ENCODE results near the gene SLCO1B3. TPM values are rescaled to one million over a fixed set of nuclear protein-coding genes. Genes with fewer than 3 reads are reported as not detected.

Gene SLCO1B3
- total and polyA plus RNA-seq, 2 of the 8 experiments (the other 6 are each of a cell fraction or from before 2014, with no cell fraction given) = not detected

DNA sequence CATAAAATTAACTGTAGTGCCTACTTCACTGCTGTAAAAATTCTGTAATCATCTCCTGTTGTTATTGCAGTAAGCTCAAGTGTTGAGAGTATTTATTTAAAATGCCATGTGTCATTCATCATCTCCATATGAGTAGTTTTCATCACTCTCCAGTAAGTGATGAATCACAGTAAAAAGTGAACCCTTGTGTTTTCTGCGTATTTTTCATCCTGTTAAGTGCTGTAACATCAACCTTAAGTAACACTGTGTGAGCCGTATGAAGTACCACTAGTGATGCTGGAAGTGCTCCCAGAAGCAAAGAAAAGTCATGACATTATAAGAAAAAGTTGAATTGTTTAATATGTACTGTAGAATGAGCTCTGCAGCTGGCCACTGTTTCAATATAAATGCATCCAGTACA, 55.4 kb downstream of the SLCO1B3 start:
- H2BK20ac ChIP-seq (ENCODE audit: low read length) = no peak overlapping the region
- no peak overlapping the region for H3K9ac ChIP-seq (replicated peaks in 1 of 4; ENCODE audit: extremely low read depth in 1 of 4, low read depth in 3 of 4, low read length in 3 of 4)
- H3K18ac ChIP-seq (ENCODE audit: extremely low read depth, low read length) = no peak overlapping the region
- DNase-seq (ENCODE audit: low read depth in 1 of 2, low spot score in 2 of 2) (no peak), FAIRE-seq (no peak)
- no peak overlapping the region for H3K4me3 ChIP-seq (ENCODE audit: extremely low read depth in 1 of 4, insufficient read depth in 2 of 4, low read depth in 3 of 4, low read length in 4 of 4)
- no peak overlapping the region for H3K4ac ChIP-seq (replicated peaks; ENCODE audit: insufficient read length, low read depth, low read length)
- H3K36me3 ChIP-seq (ENCODE audit: control insufficient read depth in 2 of 4, insufficient read depth in 4 of 4, low read length in 3 of 4) = no peaks in the 10 kb centered on the region
- WGBS, 2 experiments (ENCODE audit: extremely low coverage in 1 of 2, insufficient coverage in 1 of 2, insufficient read length in 1 of 2, insufficient replicate concordance in 2 of 2, low coverage in 1 of 2, low lambda C conversion rate in 2 of 2, missing lambda C conversion rate in 1 of 2) = 52% methylated on average over 2 of the region's 2 CpGs; no CpG with 5 or more reads in 1 of the 2 experiments
- no peaks in the 10 kb centered on the region for H3K27me3 ChIP-seq (replicated peaks in 1 of 4; ENCODE audit: control insufficient read depth in 3 of 4, extremely low read depth in 1 of 4, insufficient read depth in 3 of 4, low read length in 3 of 4)
- H3K9me3 ChIP-seq (ENCODE audit: insufficient read depth in 2 of 2, low read depth in 1 of 2, low read length in 1 of 2) = no peaks in the 10 kb centered on the region
- no peak overlapping the region for H3K14ac ChIP-seq (ENCODE audit: insufficient read length)
- no peak overlapping the region for H2AK5ac ChIP-seq (ENCODE audit: low read depth, low read length)
- no peak overlapping the region for H4K8ac ChIP-seq (ENCODE audit: extremely low read depth, insufficient read depth, low read length)
- CTCF ChIA-PET (ENCODE audit: partially characterized antibody) = no interaction called here
- H3K79me2 ChIP-seq (ENCODE audit: control insufficient read depth in 1 of 2, insufficient read depth in 2 of 2, low read length in 2 of 2) = no peaks in the 10 kb centered on the region
- no peak overlapping the region for H4K91ac ChIP-seq (replicated peaks; ENCODE audit: insufficient read length, low read length)
- POLR2A ChIA-PET (ENCODE audit: partially characterized antibody) = no interaction called here
- H2BK12ac ChIP-seq (ENCODE audit: low read depth, low read length) = no peak overlapping the region
- H3K56ac ChIP-seq (replicated peaks; ENCODE audit: insufficient read length, low read depth, low read length) = no peak overlapping the region
- H4K5ac ChIP-seq (ENCODE audit: insufficient read length, low read depth, low read length) = no peak overlapping the region
- no peaks in the 10 kb centered on the region for H3K79me1 ChIP-seq (ENCODE audit: low read depth, low read length)
- no peak overlapping the region for H2AFZ ChIP-seq (ENCODE audit: low read length)
- no peak overlapping the region for H3K27ac ChIP-seq (ENCODE audit: low read depth, low read length)
- H3K4me1 ChIP-seq (replicated peaks in 1 of 4; ENCODE audit: control insufficient read depth in 3 of 4, insufficient read depth in 4 of 4, low read length in 3 of 4) = no peaks in the 10 kb centered on the region
- no peak overlapping the region for H2BK15ac ChIP-seq (ENCODE audit: low read length)
- H3K4me2 ChIP-seq (ENCODE audit: insufficient read depth in 1 of 2, low read depth in 2 of 2, low read length in 2 of 2) = no peak overlapping the region
- no peaks in the 10 kb centered on the region for H4K20me1 ChIP-seq (replicated peaks in 1 of 2; ENCODE audit: control insufficient read depth in 1 of 2, insufficient read depth in 2 of 2, low read length in 2 of 2)
- no peaks in the 10 kb centered on the region for H3K23me2 ChIP-seq (ENCODE audit: low read depth, low read length)
- no peak overlapping the region for H2BK5ac ChIP-seq (ENCODE audit: low read depth, low read length)
- no peak overlapping the region for H3K23ac ChIP-seq (ENCODE audit: insufficient read length)
- no peak overlapping the region for H2BK120ac ChIP-seq (replicated peaks; ENCODE audit: low read depth, low read length)
- TF ChIP-seq JUND (IDR thresholded peaks at IDR 0.05; ENCODE audit: low read length) (no peak), SIX5 (IDR thresholded peaks at IDR 0.05; ENCODE audit: low read depth, low read length) (no peak), PHF8 (conservative IDR thresholded peaks at IDR 0.05; ENCODE audit: low read depth, low read length) (no peak), HDAC2 (IDR thresholded peaks at IDR 0.05; ENCODE audit: borderline replicate concordance in 1 of 2, low read depth in 2 of 2, low read length in 2 of 2) (no peak), HDAC6 (IDR thresholded peaks at IDR 0.05; ENCODE audit: low read depth, low read length) (no peak), YY1 (IDR thresholded peaks at IDR 0.05; ENCODE audit: low read depth, low read length) (no peak), GABPA (IDR thresholded peaks at IDR 0.05; ENCODE audit: borderline replicate concordance, insufficient read depth, low read length) (no peak), RAD21 (IDR thresholded peaks at IDR 0.05 in 1 of 2, conservative IDR thresholded peaks at IDR 0.05 in 1 of 2; ENCODE audit: low read depth in 2 of 2, low read length in 2 of 2) (no peak), CEBPB (IDR thresholded peaks at IDR 0.05; ENCODE audit: low read depth, low read length) (no peak), E2F6 (IDR thresholded peaks at IDR 0.05) (no peak), CBX5 (IDR thresholded peaks at IDR 0.05; ENCODE audit: low read depth, low read length) (no peak), CHD1 (IDR thresholded peaks at IDR 0.05; ENCODE audit: low read depth, low read length) (no peak), TCF12 (IDR thresholded peaks at IDR 0.05; ENCODE audit: low read depth, low read length) (no peak), RFX5 (IDR thresholded peaks at IDR 0.05; ENCODE audit: borderline replicate concordance, low read depth, low read length) (no peak), KDM1A (IDR thresholded peaks at IDR 0.05; ENCODE audit: borderline replicate concordance, low read length) (no peak)

All from H1 (cell line).